HS-27A (cell line): ENCODE results near the gene SLC27A3.

Experiments used
- DNase-seq: peaks from one replicate; pipeline ENCODE4 v3.0.0-alpha.2; 2012; ENCODE audit warnings: low read depth, missing footprints

Gene SLC27A3

DNA sequence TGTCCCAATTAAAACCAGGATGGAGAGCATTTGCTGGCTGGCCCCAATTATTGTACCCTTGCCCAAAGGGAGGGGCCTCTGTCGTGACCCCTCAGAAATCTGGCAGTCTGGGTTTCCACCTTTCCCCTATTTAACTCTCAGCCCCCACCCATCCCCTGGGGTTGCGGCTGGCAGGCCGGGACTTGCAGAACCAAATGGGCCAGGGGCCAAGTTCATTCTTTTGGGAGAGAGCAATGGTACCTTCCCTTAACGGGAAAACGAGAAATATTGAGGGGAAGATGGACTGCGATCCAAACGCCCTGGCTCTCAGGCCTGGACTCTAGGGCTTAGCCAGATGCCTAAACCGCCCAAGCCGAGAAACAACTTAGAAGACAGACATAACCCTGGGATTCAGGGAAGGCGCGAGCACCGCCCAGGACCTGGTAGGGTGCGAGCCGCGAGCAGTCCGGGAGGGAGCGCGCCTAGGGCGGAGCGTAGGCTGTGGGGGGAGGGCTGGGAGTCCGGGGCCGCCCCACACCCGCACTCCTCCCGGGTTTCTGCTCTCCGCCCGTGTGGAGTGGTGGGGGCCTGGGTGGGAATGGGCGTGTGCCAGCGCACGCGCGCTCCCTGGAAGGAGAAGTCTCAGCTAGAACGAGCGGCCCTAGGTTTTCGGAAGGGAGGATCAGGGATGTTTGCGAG lies at the start of gene SLC27A3:
SLC27A3 (plus strand) TSS at position 628 of the 678 bp plus-strand sequence. CDS start 91 bp downstream, outside the sequence.
- DNase-seq = no peak

DNA sequence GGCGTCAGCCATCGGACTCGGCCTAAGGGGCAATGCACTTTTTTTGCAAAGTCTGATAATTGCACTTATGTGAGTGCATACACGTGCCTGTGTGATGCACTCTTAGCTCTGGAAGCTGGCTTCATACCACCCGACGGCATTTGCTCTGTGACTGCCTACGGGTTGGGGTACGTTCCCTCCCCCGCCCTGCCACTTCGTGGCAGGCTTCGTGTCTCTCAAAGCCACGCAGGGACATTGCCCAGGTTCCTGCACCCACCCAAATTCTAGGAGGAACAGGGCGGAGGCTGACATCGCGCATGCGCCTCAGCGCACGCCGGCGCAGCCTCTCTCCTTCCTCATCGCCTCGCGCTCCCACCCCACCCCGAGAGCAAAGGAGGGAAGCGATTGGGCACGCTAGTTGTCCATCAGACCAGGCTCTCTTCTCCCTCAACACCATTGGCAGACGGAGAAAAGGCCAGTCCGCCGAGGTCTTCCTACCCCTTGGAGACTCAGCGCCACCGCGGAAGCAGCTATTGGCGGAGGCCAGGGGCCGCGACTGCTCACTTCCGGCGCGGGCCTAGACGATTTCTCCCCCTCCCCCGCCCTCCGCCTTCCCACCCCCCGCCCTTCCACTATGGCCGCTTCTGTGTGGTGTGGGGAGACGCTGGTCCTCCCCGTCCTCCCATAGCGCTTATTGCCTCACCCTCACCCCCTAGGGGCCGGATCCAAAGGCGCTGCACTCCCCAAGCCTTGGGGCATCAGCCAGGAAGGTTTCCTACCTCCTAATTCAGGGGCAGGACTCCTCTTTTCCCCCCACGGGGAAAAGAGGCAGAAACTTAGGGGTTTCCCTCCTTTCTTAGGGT lies 47.5 kb upstream of the SLC27A3 start, which contains the start of gene INTS3:
INTS3 (plus strand) TSS at position 588 of the 842 bp plus-strand sequence. CDS start 585 bp downstream, outside the sequence.
- DNase-seq = peak; percentile 98

DNA sequence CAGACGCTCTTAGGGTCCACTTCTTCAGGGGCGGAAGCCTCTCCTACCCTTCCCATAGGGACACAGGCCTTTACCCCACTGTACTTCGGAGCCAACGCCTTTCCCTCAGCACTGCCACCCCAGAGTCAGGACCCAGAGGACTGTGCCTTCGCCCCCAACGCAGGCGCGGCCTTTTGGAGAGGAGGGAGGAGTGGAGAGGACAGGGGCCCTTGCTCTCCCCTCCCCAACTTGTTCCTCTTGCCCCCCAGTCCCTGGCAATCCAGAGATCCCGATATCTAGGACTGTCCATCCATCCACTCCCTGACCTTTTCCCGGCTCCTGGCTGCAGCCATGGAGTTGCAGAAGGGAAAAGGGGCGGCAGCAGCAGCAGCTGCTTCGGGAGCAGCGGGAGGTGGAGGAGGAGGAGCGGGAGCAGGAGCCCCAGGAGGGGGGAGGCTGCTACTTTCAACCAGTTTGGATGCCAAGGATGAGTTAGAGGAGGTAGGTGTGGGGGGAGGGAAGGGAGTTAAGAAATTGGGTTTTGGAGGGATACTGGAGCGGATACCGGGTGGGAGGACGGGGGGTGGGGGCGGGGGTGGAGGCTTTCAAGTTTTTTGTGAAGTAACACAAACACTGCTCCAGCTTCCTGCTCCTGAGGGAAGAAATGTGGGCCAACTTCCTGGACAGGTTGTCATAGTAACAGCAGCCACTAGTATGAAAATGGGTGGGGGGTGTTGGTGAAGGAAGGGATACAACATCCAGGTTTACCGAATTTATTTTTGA lies 46.7 kb upstream of the SLC27A3 start:
- no peak for DNase-seq

- DNase-seq = no peak
Measured at GRCh38 chr1:153730468-153730988, 44.7 kb upstream of the SLC27A3 start.

DNA sequence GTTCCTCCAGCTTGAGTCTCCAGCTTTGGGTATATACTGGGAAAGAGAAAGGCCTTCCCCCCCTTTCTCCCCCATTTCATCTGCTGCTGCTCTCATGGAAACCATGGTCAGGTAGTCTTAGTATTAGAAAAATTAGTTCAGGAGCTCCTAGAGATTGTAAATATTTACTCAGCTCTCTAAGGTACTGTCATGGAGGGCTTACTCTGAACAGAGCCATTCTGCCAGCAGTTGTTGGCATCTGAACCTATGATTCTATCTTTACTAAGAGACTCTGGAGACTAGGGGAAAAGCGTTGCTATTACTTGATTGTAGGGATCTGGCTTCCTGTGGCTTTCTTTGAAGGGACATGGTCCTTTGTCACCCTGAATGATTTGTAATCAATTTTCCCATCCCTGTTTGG lies 41.2 kb upstream of the SLC27A3 start:
- no peak for DNase-seq

DNA sequence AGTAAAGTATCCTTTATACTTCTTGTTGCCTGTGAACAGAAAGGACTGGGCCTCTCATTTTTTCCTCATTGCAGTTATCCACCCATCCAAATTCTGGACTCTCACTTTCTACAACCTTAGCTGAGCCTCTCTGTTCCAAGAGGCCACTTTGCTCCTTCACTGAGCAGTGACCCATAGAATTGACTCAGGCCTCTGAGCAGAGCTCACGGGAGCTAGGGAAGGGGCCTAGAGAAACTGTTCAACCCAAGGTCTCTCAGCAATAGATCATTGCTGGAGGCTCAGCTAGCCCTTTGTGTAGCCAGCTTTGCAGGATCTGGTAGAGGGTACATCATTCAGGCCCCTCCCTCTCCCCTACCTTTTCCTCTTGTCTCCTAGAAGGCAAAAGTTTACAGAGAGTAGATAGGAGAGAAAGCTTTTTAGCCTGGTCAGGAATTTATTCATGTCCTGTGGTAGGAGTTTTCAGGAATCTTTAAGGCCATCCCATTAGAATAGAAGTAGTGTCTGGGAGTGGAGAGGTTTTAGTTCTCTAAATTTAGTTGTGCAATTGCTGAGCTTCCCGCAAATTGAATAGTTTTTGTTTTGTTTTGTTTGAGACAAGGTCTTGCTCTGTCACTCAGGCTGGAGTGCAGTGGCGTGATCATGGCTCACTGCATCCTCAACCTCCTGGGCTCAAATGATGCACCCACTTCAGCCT lies 40.7 kb upstream of the SLC27A3 start:
- no peak for DNase-seq

DNA sequence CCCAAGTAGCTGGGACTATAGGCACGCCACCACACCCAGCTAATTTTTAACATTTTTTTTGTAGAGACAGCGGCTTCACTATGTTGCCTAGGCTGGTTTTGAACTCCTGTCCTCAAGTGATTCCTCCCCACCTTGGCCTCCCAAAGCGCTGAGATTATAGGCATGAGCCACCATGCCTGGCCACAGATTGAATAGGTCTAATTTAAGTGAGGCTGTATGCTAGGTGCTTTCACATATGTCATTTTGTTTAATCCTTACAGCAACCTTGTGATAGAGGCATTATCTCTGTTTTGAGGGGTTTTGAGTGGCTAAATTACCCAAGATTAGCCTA lies 40.2 kb upstream of the SLC27A3 start:
- no peak for DNase-seq

GRCh38 chr1:153741986-153742385 lies 33.2 kb upstream of the SLC27A3 start:
- no peak for DNase-seq

- no peak for DNase-seq
Measured at GRCh38 chr1:153742411-153743142, 32.6 kb upstream of the SLC27A3 start.

DNA sequence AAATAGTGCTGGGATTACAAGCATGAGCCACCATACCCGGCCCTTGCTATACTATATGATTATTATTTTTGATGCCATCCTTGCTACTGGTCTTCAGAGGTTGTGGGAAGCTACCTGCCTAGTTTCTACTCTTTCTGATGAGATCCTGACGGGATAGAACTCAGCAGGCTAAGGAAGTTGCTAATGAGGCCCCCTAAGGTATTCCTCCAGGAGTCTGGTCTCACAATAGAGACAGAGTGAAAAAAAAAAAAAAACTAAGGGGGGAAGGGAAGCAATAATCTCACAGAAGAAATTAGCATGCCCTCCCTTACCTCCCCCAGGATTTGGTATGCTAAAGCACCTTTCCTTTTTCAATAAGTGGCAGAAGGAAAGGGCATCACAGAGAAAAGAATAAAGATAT lies 29.8 kb upstream of the SLC27A3 start:
- DNase-seq = no peak

DNA sequence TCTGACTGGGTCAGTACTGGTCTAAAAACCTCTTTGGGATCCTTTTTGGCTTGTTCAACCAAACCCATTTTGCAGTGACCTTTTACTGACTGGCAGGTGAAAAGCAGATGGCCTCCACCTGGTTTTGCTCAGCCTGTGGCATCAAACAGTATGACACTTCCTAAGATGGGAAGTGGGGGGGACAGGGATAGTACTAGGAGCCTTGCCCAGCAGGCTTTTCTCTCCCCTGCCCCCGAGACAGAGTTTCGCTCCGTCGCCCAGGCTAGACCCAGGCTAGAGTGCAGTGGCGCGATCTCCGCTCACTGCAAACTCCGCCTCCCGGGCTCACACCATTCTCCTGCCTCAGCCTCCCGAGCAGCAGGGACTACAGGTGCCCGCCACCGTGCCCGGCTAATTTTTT lies 29.0 kb upstream of the SLC27A3 start:
- DNase-seq = no peak

GRCh38 chr1:153748903-153749302 lies 26.3 kb upstream of the SLC27A3 start:
- no peak for DNase-seq

GRCh38 chr1:153749408-153750005 lies 25.7 kb upstream of the SLC27A3 start:
- no peak for DNase-seq

- DNase-seq = no peak
Measured at GRCh38 chr1:153750026-153750995, 24.9 kb upstream of the SLC27A3 start.

DNA sequence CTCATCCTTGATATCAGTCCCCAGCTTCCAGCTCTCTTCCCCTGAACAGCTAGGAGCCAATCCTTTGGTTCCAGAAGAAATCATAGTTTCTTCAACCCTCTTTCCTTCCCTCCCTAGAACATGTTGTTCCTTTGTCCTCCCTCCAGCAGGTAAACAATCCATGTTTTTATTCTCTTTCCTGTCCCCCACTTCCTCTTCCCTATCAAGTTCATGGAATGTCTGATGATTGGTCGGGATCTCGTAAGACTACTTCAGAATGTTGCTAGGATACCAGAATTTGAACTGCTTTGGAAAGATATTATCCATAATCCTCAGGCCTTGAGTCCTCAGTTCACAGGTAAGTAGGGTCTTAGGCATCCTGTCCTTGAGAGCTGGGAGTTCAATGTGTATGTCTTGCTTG lies 23.1 kb upstream of the SLC27A3 start:
- DNase-seq = no peak

DNA sequence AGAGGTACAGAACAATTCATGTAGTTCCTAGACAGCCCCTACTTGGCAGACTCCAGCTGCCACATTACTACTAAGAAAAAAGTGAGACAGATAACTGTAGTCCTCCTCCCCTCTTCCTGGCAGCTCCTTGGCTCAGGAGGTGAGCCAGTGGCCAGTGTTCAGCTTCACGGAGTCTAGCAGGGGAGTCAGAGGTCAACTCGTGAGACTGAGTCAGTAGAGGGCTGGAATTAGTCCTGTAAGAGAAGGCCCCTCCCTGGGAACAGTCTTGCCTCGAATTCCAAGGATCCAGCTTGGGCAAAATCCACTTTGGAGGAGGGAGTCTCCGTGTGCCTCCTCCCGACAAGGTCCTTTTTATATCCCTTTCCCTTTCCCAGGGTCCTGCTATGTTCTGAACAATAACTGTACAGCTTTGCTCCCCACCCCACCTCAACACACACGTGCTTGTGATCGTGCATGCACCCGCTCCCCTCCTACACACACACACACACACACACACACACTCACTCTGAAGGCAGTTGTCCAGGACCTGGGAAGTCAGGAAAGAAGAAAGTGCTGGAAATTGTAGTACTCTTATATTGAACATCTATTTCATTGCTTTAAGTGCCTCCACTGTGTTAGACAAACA lies 22.5 kb upstream of the SLC27A3 start:
- no peak for DNase-seq

GRCh38 chr1:153754266-153754665 lies 20.9 kb upstream of the SLC27A3 start:
- DNase-seq = no peak

GRCh38 chr1:153760440-153760839 lies 14.8 kb upstream of the SLC27A3 start:
- no peak for DNase-seq
